GM23248 (cell line): Measurements from ENCODE around the gene ABLIM1. TPM values are rescaled to one million over a fixed set of nuclear protein-coding genes. Genes with fewer than 3 reads are reported as not detected.

Experiments used
- DNase-seq: peaks from one replicate; pipeline ENCODE4 v3.0.0-alpha.2; 2015
- H2AFZ ChIP-seq: fragments of 200-600 bp; sonication (generic); 2 replicates; pipeline ENCODE4 v1.6.1; 2016; ENCODE audit warnings: antibody characterized with exemption
- H3F3A ChIP-seq: fragments of 200-600 bp; sonication (generic); 2 replicates; pipeline ENCODE4 v1.6.1; 2016; ENCODE audit warnings: mild to moderate bottlenecking, antibody characterized with exemption, mixed run types; ENCODE audit not compliant: insufficient read depth
- H3K27ac ChIP-seq: fragments of 200-600 bp; sonication (generic); 2 replicates; pipeline ENCODE4 v1.5.1; 2016; ENCODE audit warnings: mild to moderate bottlenecking
- H3K27me3 ChIP-seq: fragments of 200-600 bp; sonication (generic); replicated peaks from 2 replicates; pipeline ENCODE4 v1.6.1; 2016; ENCODE audit warnings: mild to moderate bottlenecking; ENCODE audit not compliant: insufficient read depth
- H3K36me3 ChIP-seq: fragments of 200-600 bp; sonication (generic); 2 replicates; pipeline ENCODE4 v1.6.1; 2016; ENCODE audit warnings: low read depth, mild to moderate bottlenecking
- H3K4me1 ChIP-seq: fragments of 200-600 bp; sonication (generic); 2 replicates; pipeline ENCODE4 v1.6.1; 2016; ENCODE audit warnings: mild to moderate bottlenecking; ENCODE audit not compliant: insufficient read depth
- H3K4me2 ChIP-seq: fragments of 200-600 bp; sonication (generic); one replicate; pipeline ENCODE4 v1.6.1; 2016; ENCODE audit warnings: mild to moderate bottlenecking; ENCODE audit not compliant: unreplicated experiment
- H3K4me3 ChIP-seq: fragments of 200-600 bp; sonication (generic); 2 replicates; pipeline ENCODE4 v1.5.1; 2016; ENCODE audit warnings: mild to moderate bottlenecking
- H3K79me2 ChIP-seq: fragments of 200-600 bp; sonication (generic); 2 replicates; pipeline ENCODE4 v1.6.1; 2016; ENCODE audit warnings: mild to moderate bottlenecking; ENCODE audit not compliant: insufficient read depth
- H3K9ac ChIP-seq: fragments of 200-600 bp; sonication (generic); 2 replicates; pipeline ENCODE4 v1.6.1; 2016; ENCODE audit warnings: mild to moderate bottlenecking
- H3K9me2 ChIP-seq: fragments of 200-600 bp; sonication (generic); 2 replicates; pipeline ENCODE4 v1.6.1; 2016; ENCODE audit warnings: mixed run types, mild to moderate bottlenecking, moderate library complexity; ENCODE audit not compliant: insufficient read depth
- H3K9me3 ChIP-seq: fragments of 200-600 bp; sonication (generic); one replicate; pipeline ENCODE4 v1.6.1; 2017; ENCODE audit warnings: low read depth
- H4K20me1 ChIP-seq: fragments of 200-600 bp; sonication (generic); 2 replicates; pipeline ENCODE4 v1.6.0; 2016; ENCODE audit not compliant: insufficient read depth
- EZH2 ChIP-seq: fragments of 200-600 bp; sonication (generic); IDR thresholded peaks from 2 replicates; pipeline ENCODE4 v1.6.1; 2018; ENCODE audit warnings: antibody characterized with exemption, mild to moderate bottlenecking; ENCODE audit not compliant: insufficient read depth, poor library complexity, severe bottlenecking
- EZH2phosphoT487 ChIP-seq: fragments of 200-600 bp; sonication (generic); IDR thresholded peaks from 2 replicates; pipeline ENCODE4 v1.6.1; 2018; ENCODE audit warnings: antibody characterized with exemption, moderate library complexity, mild to moderate bottlenecking, low read depth; ENCODE audit not compliant: insufficient read depth
- WGBS, 2 experiments: methylation state at CpG; one replicate each; pipeline ENCODE4 v1.1.6; 2015 to 2017; ENCODE audit warnings: low lambda C conversion rate in 2 of 2, low coverage in 1 of 2; ENCODE audit errors: missing lambda C conversion rate in 2 of 2; 5-methylcytosine and 5-hydroxymethylcytosine counted together
- in situ Hi-C: fragments of 300-500 bp; cut with MboI; formaldehyde crosslinking; loops from 2 replicates; pipeline ENCODE4 v1.15.0; 2020
- polyA plus RNA-seq: library from polyadenylated mRNA; unstranded; fragments of >200 nt; fragmentation: Nextera tagmentation; extraction: Ambion mirVana; gene quantifications from 2 replicates; pipeline ENCODE4 v1.2.1, GENCODE V29; 2016
- total RNA-seq: library from RNA; depleted of rRNA; stranded (reverse); fragments of >200 nt; shearing (Covaris generic); gene quantifications from 2 replicates; pipeline ENCODE4 v1.2.3, GENCODE V29; 2014

The ABLIM1 gene
- total and polyA plus RNA-seq, 2 experiments from 2014 or later, result 0.54 to 0.78 TPM

- Histone ChIP-seq H3K9ac (no peak overlapping the region), H3K4me1 (no peaks in the 10 kb centered on the region), H3K9me2 (no peaks in the 10 kb centered on the region), H3K9me3 (peaks cover 4% of the 10 kb centered on the region), H3K27me3 (peaks cover 19% of the 10 kb centered on the region), H4K20me1 (no peaks in the 10 kb centered on the region), H3K27ac (no peak overlapping the region), H3F3A (no peaks in the 10 kb centered on the region), H2AFZ (no peak overlapping the region), H3K36me3 (no peaks in the 10 kb centered on the region), H3K4me2 (no peak overlapping the region), H3K79me2 (no peaks in the 10 kb centered on the region), H3K4me3 (no peak overlapping the region)
- TF ChIP-seq EZH2phosphoT487 (no peak), EZH2 (no peak)
- 6 to 9% methylated on average over 5 of the region's 5 CpGs for WGBS, 2 experiments
- no peak for DNase-seq
- in situ Hi-C loops, result no loop called here
Measured at GRCh38 chr10:114485696-114486400, 172.2 kb downstream of the ABLIM1 start.

GRCh38 chr10:114483575-114483974 is 174.5 kb downstream of the ABLIM1 start:
- peaks cover 32% of the 10 kb centered on the region for H3K27me3 ChIP-seq
- H3K79me2 ChIP-seq, result no peaks in the 10 kb centered on the region
- in situ Hi-C loops, result no loop called here

GRCh38 chr10:114482480-114483304 is 175.4 kb downstream of the ABLIM1 start:
- Histone ChIP-seq H3F3A (no peaks in the 10 kb centered on the region), H3K9ac (no peak overlapping the region), H3K9me2 (no peaks in the 10 kb centered on the region), H3K27ac (no peak overlapping the region), H3K36me3 (no peaks in the 10 kb centered on the region), H4K20me1 (no peaks in the 10 kb centered on the region), H3K9me3 (peaks cover 4% of the 10 kb centered on the region), H2AFZ (no peak overlapping the region), H3K4me3 (no peak overlapping the region), H3K27me3 (peaks cover 32% of the 10 kb centered on the region), H3K4me1 (no peaks in the 10 kb centered on the region), H3K4me2 (no peak overlapping the region), H3K79me2 (no peaks in the 10 kb centered on the region)
- WGBS, 2 experiments, result 6 to 10% methylated on average over 6 of the region's 6 CpGs
- in situ Hi-C loops, result no loop called here
- no peak for DNase-seq
- TF ChIP-seq EZH2phosphoT487 (no peak), EZH2 (no peak)

More at GRCh38 chr10:114483575-114483974, 174.5 kb downstream of the ABLIM1 start:
- H3K4me2 ChIP-seq, result no peak overlapping the region
- no peaks in the 10 kb centered on the region for H4K20me1 ChIP-seq
- no peaks in the 10 kb centered on the region for H3K4me1 ChIP-seq
- no peak overlapping the region for H3K4me3 ChIP-seq
- TF ChIP-seq EZH2phosphoT487, result no peak
- WGBS, 2 experiments, result 66 to 74% methylated on average over 6 of the region's 6 CpGs
- H3K36me3 ChIP-seq, result no peaks in the 10 kb centered on the region
- no peak overlapping the region for H3K9ac ChIP-seq
- no peaks in the 10 kb centered on the region for H3F3A ChIP-seq
- DNase-seq, result no peak
- H3K9me2 ChIP-seq, result no peaks in the 10 kb centered on the region
- peaks cover 4% of the 10 kb centered on the region for H3K9me3 ChIP-seq
- no peak overlapping the region for H3K27ac ChIP-seq
- H2AFZ ChIP-seq, result no peak overlapping the region

GRCh38 chr10:114481055-114481454 is 177.0 kb downstream of the ABLIM1 start:
- no peaks in the 10 kb centered on the region for H4K20me1 ChIP-seq
- H3K36me3 ChIP-seq, result no peaks in the 10 kb centered on the region
- H3K27ac ChIP-seq, result no peak overlapping the region
- WGBS, 2 experiments, result 56 to 68% methylated on average over 3 of the region's 3 CpGs
- no peak for TF ChIP-seq EZH2
- no peak for TF ChIP-seq EZH2phosphoT487
- in situ Hi-C loops, result no loop called here
- H3K27me3 ChIP-seq, result peaks cover 32% of the 10 kb centered on the region
- H3K9me2 ChIP-seq, result no peaks in the 10 kb centered on the region
- H3K4me1 ChIP-seq, result no peaks in the 10 kb centered on the region
- no peaks in the 10 kb centered on the region for H3K79me2 ChIP-seq
- peaks cover 4% of the 10 kb centered on the region for H3K9me3 ChIP-seq
- no peak overlapping the region for H2AFZ ChIP-seq
- no peak overlapping the region for H3K9ac ChIP-seq
- no peak overlapping the region for H3K4me2 ChIP-seq
- DNase-seq, result no peak
- H3K4me3 ChIP-seq, result no peak overlapping the region
- no peaks in the 10 kb centered on the region for H3F3A ChIP-seq
